ENCODE data around the gene CCM2. TPM values are rescaled to one million over a fixed set of nuclear protein-coding genes. Genes with fewer than 3 reads are reported as not detected.

CCM2 gene
- total RNA-seq, 4 donors from 2014 or later: 45.8 to 63.5 (median 50.4) TPM

DNA sequence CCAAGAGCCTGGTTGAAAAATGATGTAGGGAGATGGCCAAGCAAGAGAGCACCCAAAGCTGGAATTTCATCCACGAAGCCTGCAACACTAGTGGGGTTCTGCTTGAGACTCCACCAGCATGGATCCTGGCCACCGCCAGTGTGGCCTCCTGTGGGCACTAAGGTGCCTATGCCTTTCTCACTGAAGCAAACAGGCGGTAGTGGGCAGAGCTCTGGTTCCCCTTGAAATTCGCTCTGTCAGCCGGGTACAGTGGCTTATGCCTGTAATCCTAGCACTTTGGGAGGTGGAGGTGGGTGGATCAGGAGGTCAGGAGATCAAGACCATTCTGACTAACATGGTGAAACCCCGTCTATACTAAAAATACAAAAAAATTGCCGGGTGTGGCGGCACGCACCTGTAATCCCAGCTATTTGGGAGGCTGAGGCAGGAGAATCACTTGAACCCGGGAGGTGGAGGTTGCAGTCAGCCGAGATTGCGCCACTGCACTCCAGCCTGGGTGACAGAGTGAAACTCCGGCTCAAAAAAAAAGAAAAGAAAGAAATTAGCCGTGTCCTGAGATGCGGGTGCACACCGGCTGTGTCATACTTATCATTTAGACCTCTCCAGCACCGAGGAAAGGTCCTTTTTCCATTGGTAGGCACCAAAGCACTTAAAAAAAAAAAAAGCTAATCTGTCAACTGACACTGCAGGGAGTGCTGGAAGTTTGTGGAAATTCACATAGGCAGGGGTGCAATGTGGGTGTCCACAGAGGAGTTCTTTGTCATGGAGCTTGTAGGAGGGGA lies 28.3 kb downstream of the CCM2 start:
- TF ChIP-seq CTCF (IDR thresholded peaks at IDR 0.05; ENCODE audit: low read depth): no peak

DNA sequence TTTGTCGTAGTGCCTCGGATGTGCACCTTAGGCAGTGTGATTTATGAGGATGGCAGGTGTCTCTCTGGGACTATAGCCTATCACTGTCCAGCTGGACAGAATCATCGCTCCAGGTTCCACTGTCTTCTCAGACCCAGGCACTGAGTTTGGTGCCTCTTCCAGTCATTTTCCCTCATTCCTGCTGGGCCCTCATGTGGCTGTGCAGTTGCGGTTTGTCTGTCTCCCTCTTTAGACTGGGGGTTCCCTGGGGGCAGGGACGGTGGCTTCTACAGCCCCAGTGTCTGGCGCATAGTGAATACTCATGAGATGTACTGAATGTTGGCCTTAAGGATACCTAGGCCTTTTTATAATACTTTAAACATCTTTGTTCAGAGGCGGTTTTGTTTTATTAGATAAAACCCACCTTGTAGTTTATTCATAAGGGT lies 28.9 kb downstream of the CCM2 start:
- TF ChIP-seq CTCF (IDR thresholded peaks at IDR 0.05; ENCODE audit: low read depth): no peak

GRCh38 chr7:45031829-45032228 lies 31.8 kb downstream of the CCM2 start:
- no peak for TF ChIP-seq CTCF (IDR thresholded peaks at IDR 0.05; ENCODE audit: low read depth)

DNA sequence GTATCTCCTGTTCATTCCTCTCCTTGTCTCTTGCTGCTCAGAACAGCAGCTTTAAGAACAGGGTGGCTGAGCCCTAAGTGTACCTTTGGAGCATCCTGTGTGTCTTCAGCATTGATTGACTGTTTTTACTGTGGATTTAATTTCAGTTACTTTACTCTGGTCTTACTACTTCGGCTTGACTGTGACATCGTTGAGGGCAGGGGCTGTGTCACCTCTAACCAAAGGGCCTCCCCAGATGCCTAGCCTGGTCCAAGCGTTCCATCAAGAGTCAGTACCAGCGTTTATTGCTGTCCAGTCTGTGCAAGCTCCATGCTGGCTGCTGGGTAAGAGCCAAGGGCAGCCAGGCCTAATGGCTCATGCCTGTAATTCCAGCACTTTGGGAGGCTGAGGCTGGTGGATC lies 32.4 kb downstream of the CCM2 start:
- TF ChIP-seq CTCF (IDR thresholded peaks at IDR 0.05; ENCODE audit: low read depth): no peak

- TF ChIP-seq CTCF (IDR thresholded peaks at IDR 0.05; ENCODE audit: low read depth): no peak
Observed at GRCh38 chr7:45033261-45033930, 33.4 kb downstream of the CCM2 start.

DNA sequence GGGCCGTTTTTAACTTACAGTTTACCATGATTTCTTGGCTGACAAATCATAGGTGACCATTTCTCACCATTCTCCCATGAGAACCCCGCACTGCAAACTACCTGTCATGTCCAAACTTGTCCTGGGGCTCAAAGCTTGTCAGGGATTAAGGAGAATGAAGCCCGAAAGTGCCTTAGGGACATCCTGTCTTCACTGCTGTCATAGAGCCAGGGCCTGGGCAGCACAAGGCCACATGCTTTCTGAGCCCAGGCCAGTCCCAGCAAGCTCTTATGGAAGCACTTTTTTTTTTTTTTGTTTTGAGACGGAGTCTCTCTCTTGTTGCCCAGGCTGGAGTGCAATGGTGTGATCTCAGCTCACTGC lies 33.9 kb downstream of the CCM2 start:
- no peak for TF ChIP-seq CTCF (IDR thresholded peaks at IDR 0.05; ENCODE audit: low read depth)

- no peak for TF ChIP-seq CTCF (IDR thresholded peaks at IDR 0.05; ENCODE audit: low read depth)
Observed at GRCh38 chr7:45035371-45035770, 35.4 kb downstream of the CCM2 start.

Data from subcutaneous adipose tissue (tissue), 4 donors.